Caco-2 (cell line): Measurements from ENCODE around the gene P2RX6. TPM values are rescaled to one million over a fixed set of nuclear protein-coding genes. Genes with fewer than 3 reads are reported as not detected.
"Not testable (repeated sequence)": the region's sequence is repeated elsewhere in the genome, so short reads cannot be mapped to it uniquely, and the experiment has no call there.

Source experiments
- BruUV-seq: library from RNA; stranded (reverse); fragments of 400-500 nt; replicated peaks from 2 replicates; lab custom pipeline; 2021; lab: Mats Ljungman, UMichigan
- CTCF ChIA-PET: fragments of 300-600 bp; sonication (Branson Sonifier 250); formaldehyde crosslinking; loops from one replicate; lab custom pipeline; 2022; ENCODE audit warnings: antibody characterized with exemption; lab: Charles Lee
- POLR2A ChIA-PET: fragments of 300-600 bp; sonication (Branson Sonifier 250); formaldehyde crosslinking; loops from one replicate; lab custom pipeline; 2022; ENCODE audit warnings: antibody characterized with exemption; lab: Charles Lee
- DNase-seq, 2 experiments: peaks; one replicate each; pipeline versions ENCODE4 v3.0.0 to v3.0.0-alpha.2; 2020 to 2022
- H3K27me3 ChIP-seq: replicated peaks from 2 replicates; pipeline ENCODE4 v1.6.0; 2011; ENCODE audit warnings: low read length; ENCODE audit not compliant: control insufficient read depth, insufficient read depth
- H3K36me3 ChIP-seq: 2 replicates; pipeline ENCODE4 v1.5.1; 2011; ENCODE audit warnings: low read length; ENCODE audit not compliant: control insufficient read depth, insufficient read depth
- H3K4me1 ChIP-seq: fragments of 250-450 bp; sonication (Bioruptor Pico); 2 replicates; pipeline ENCODE4 v1.5.1; 2020; ENCODE audit warnings: mild to moderate bottlenecking
- H3K4me3 ChIP-seq: 2 replicates; pipeline ENCODE4 v1.5.1; 2011; ENCODE audit warnings: low read depth, mild to moderate bottlenecking, control low read depth, low read length
- H3K9me3 ChIP-seq: fragments of 250-450 bp; sonication (Bioruptor Pico); 2 replicates; pipeline ENCODE4 v1.5.1; 2020; ENCODE audit warnings: mild to moderate bottlenecking, moderate library complexity
- H3K27ac Mint-ChIP-seq: one replicate; pipeline ENCODE4 v1.8.0; 2022; ENCODE audit warnings: mixed read lengths; ENCODE audit not compliant: unreplicated experiment
- H3K27me3 Mint-ChIP-seq: one replicate; pipeline ENCODE4 v1.8.0; 2022; ENCODE audit warnings: mixed read lengths; ENCODE audit not compliant: insufficient read depth, unreplicated experiment
- H3K36me3 Mint-ChIP-seq: one replicate; pipeline ENCODE4 v1.8.0; 2022; ENCODE audit warnings: mild to moderate bottlenecking, mixed read lengths; ENCODE audit not compliant: insufficient read depth, unreplicated experiment
- H3K4me1 Mint-ChIP-seq: one replicate; pipeline ENCODE4 v1.8.0; 2022; ENCODE audit warnings: low read depth, mixed read lengths; ENCODE audit not compliant: unreplicated experiment
- H3K4me3 Mint-ChIP-seq: one replicate; pipeline ENCODE4 v1.8.0; 2022; ENCODE audit warnings: mild to moderate bottlenecking, moderate library complexity, mixed read lengths; ENCODE audit not compliant: unreplicated experiment
- H3K9me3 Mint-ChIP-seq: one replicate; pipeline ENCODE4 v1.8.0; 2022; ENCODE audit warnings: mixed read lengths; ENCODE audit not compliant: unreplicated experiment
- CTCF ChIP-seq, 2 experiments: fragments of 200-600 bp in 1 of 2; IDR thresholded peaks; 1 replicate in 1 of 2; 2 replicates in 1 of 2; pipeline versions ENCODE4 v1.5.1 to v1.8.0; 2011 to 2022; ENCODE audit warnings: antibody characterized with exemption in 1 of 2, control low read depth in 1 of 2, inconsistent platforms in 1 of 2, low read depth in 1 of 2, low read length in 1 of 2, mild to moderate bottlenecking in 1 of 2, moderate library complexity in 1 of 2; ENCODE audit not compliant: insufficient read depth in 1 of 2, severe bottlenecking in 1 of 2, unreplicated experiment in 1 of 2
- intact Hi-C: fragments of 100-400 bp; cut with micrococcal nuclease; formaldehyde crosslinking; loops from one replicate; pipeline ENCODE4 v1.10.0; 2022; ENCODE audit not compliant: unreplicated experiment
- total RNA-seq: library from RNA; stranded (reverse); gene quantifications from 2 replicates; pipeline ENCODE4 v1.2.3, GENCODE V29; 2022

Gene P2RX6
- total RNA-seq, 1 experiment from 2014 or later = 0.11 TPM

GRCh38 chr22:21038405-21038804 is 23.4 kb downstream of the P2RX6 start:
- Mint-ChIP-seq H3K4me1 (peaks cover 13% of the 10 kb centered on the region), H3K36me3 (peaks cover 6% of the 10 kb centered on the region), H3K4me3 (no peak overlapping the region), H3K9me3 (no peaks in the 10 kb centered on the region), H3K27ac (peak overlapping the region; percentile 88), H3K27me3 (no peaks in the 10 kb centered on the region)
- intact Hi-C loops = no loop called here
- H3K36me3 ChIP-seq = no peaks in the 10 kb centered on the region
- no peak for DNase-seq
- POLR2A ChIA-PET = interaction anchor here (0.6 kb wide), 1 partner anchor 61 kb away, joined by 4 read pairs; no protein-coding TSS in a partner anchor
- BruUV-seq = no TSS peak
- H3K27me3 ChIP-seq = no peaks in the 10 kb centered on the region
- TF ChIP-seq CTCF (IDR thresholded peaks at IDR 0.05; ENCODE audit: insufficient read depth in 1 of 2, low read depth in 1 of 2, low read length in 1 of 2, severe bottlenecking in 1 of 2, unreplicated experiment in 1 of 2) = no peak
- peaks cover 31% of the 10 kb centered on the region for H3K4me1 ChIP-seq
- H3K4me3 ChIP-seq = no peak overlapping the region
- CTCF ChIA-PET = interaction anchor here (1.1 to 1.3 kb wide), 2 partner anchors 65 to 153 kb away, joined by 5 read pairs; no protein-coding TSS in a partner anchor
- no peaks in the 10 kb centered on the region for H3K9me3 ChIP-seq

GRCh38 chr22:21039158-21039557 is 24.2 kb downstream of the P2RX6 start:
- H3K4me1 ChIP-seq = peaks cover 34% of the 10 kb centered on the region
- intact Hi-C loops, H3K9me3 Mint-ChIP-seq, POLR2A ChIA-PET, CTCF ChIA-PET, H3K9me3 ChIP-seq, BruUV-seq, DNase-seq, H3K36me3 Mint-ChIP-seq, H3K4me3 ChIP-seq, H3K27me3 ChIP-seq, H3K36me3 ChIP-seq, H3K27ac Mint-ChIP-seq, H3K4me3 Mint-ChIP-seq, H3K27me3 Mint-ChIP-seq: not testable (repeated sequence)
- peaks cover 15% of the 10 kb centered on the region for H3K4me1 Mint-ChIP-seq

GRCh38 chr22:21041937-21042336 is 27.0 kb downstream of the P2RX6 start:
- intact Hi-C loops = no loop called here
- CTCF ChIA-PET = no interaction called here
- no peaks in the 10 kb centered on the region for H3K27me3 Mint-ChIP-seq

More at GRCh38 chr22:21041937-21042336, 27.0 kb downstream of the P2RX6 start:
- POLR2A ChIA-PET = no interaction called here
- peaks cover 11% of the 10 kb centered on the region for H3K36me3 Mint-ChIP-seq
- no peak for DNase-seq
- no peak overlapping the region for H3K4me3 ChIP-seq
- no peaks in the 10 kb centered on the region for H3K9me3 ChIP-seq
- no peaks in the 10 kb centered on the region for H3K9me3 Mint-ChIP-seq
- BruUV-seq = no TSS peak
- no peak overlapping the region for H3K27ac Mint-ChIP-seq
- peaks cover 31% of the 10 kb centered on the region for H3K4me1 Mint-ChIP-seq
- peaks cover 31% of the 10 kb centered on the region for H3K4me1 ChIP-seq
- H3K36me3 ChIP-seq = no peaks in the 10 kb centered on the region
- H3K27me3 ChIP-seq = no peaks in the 10 kb centered on the region
- H3K4me3 Mint-ChIP-seq = no peak overlapping the region
- TF ChIP-seq CTCF (IDR thresholded peaks at IDR 0.05; ENCODE audit: insufficient read depth in 1 of 2, low read depth in 1 of 2, low read length in 1 of 2, severe bottlenecking in 1 of 2, unreplicated experiment in 1 of 2) = no peak
